Measurements from ENCODE around the gene CCDC88A.
"Not testable (repeated sequence)": the region's sequence is repeated elsewhere in the genome, so short reads cannot be mapped to it uniquely, and the experiment has no call there.

CCDC88A gene

DNA sequence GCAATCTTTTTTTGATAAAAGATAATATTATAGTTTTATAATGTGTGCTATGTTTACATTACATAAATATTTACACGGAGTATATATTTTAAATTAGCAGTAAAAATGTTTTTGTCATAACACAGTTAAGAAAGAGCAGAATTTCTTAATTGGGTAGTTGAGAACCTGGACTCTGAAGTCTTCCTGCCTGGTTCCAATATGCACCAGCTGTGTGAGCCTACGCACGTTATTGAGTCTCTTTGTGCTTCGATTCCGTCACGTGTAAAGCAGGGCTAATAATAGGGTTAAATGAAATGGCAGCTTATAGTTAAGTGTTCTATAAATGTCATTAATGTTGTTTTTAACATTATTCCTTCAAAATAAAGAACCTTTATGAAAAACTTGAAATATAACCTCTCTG lies 1.2 kb upstream of the CCDC88A start:
- DNase-seq, result no peak

DNA sequence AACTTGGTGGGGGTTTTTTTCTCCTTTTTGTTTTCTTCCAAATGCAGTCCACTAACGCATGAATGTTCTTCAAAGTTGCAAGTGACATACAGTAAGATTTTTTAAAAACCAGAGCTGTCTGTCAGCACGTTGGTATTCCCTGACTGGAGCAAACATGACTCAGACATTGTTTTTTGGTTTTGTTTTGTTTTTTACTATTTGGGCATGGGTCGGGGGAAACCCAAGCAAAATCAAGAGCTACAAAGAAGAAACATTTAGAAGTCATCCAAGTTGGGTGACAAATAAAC lies 726 bp upstream of the CCDC88A start:
- no peak for DNase-seq

DNA sequence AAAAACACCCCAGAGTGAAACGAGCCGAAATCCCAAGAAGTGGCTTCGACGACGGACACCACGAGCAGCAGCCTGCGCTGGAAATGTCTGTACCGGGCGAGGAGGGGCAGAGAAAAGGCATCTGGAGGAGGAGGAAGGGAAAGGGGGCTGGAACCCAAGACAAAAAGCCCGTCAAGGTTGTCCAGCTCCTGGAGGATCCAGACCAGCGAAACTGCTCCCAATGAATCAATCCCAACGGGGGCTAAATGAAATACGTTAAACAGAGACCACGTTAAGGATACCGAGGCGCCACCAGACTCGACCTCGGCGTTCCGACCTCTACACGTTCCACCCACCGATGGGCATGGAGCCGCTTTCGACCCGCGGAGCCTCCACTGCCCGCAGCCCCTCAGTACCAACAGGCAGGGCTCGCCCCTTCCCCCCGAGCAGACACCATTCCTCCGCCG lies 400 bp downstream of the CCDC88A start:
- DNase-seq, result peak; percentile 23

DNA sequence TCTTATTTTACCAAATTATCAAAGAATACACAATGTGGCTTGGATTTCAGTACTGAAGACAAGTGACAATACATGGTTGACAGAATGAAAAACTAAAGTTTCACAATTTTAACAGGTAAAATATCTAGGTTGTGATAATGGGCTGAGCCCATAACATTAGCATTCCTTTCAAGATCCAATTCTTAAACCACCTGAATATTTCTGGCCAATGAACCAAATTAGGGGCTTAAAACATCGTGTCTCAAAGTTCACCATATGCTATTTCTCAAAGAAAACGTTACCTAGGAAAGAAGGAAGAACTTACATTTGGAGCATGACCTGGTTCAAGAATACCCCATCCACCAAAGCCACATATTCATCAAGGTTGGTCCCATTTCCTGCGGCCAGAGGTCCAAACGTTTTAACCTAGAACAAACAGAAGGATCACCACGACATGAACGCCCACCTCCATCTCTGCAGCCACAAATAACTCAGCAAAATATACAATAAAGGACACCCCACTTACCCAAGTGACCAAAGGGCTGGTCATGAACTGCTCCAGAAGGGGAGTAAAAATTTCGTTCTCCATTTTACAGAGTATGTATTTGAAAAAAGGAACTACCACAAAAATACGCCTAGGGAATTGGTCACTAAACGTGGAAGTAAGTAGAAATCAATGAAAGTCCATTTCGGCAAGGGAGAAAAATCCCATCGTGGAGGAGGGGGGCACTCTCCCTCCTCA lies 984 bp downstream of the CCDC88A start:
- DNase-seq, result peak; percentile 17

DNA sequence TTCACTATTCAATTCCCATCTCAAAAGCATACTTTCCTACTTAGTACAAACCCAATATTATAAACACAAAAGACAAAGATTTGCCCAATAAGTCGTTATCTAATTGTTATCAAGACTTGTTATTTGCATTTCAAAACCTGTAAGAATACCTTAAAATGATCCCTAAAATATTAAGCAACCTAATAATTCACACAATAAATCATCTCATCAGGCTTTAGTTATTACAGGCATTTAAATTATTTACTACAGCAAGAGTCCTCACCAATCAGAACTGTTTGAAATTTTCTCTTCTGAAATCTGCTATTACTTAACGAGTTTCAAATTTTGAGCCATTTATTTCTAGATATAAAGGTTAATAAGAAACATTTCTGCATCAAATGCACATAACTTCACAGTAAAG lies 1.6 kb downstream of the CCDC88A start:
- no peak for DNase-seq

DNA sequence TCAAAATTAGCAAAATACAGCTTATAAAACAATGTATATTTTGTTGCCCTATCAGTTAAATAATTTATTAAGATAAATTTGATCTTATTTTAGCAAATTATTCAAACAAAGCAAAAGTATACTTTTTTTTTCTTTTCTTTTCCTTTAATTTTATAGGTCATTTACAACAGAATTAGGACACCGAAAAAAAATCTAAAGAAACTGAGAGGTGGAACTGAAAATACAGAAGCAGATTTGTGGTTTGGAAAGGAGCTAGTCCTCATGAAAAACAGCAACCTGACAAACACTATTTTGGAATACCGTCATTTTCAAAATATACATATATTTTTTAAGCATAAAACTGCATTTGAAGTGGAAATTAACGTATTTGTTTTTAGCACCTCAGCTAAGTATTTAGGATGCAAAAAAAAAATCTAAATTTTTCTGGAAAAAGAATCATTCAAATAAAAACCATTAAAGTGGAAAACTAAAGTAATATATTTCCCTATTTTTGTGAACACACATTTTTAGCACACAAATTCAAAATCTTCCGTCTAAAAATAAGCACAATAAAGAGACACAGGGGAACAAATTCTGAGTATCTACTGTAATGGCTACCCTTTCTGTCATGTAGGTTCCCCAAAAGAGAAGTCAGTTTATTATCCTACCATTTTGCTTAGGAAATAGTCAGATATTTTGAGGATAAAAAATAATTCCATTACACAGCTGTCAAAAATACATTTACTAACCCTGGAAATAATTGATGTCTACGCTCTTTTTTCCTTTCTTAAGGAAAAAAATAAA lies 2.7 kb downstream of the CCDC88A start:
- DNase-seq, result no peak

DNA sequence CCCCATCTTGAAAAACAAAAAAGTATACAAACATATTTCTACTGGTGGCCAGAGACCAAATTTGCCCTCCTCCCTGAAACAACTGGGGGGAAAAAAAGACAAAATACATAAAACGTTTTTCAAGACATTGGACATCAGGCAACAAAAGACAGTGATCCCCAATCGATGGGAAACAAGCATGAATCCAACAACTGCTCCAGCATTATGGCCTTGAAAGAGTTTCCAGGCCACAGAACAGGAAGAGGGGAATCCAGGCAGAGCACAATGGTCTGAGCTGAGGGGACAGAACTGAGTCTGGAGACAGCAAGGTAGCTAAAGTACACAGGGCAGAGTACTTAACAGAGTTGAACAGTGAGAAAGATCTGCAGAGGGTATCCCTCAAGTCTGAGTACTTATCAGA lies 4.4 kb downstream of the CCDC88A start:
- DNase-seq, result no peak

DNA sequence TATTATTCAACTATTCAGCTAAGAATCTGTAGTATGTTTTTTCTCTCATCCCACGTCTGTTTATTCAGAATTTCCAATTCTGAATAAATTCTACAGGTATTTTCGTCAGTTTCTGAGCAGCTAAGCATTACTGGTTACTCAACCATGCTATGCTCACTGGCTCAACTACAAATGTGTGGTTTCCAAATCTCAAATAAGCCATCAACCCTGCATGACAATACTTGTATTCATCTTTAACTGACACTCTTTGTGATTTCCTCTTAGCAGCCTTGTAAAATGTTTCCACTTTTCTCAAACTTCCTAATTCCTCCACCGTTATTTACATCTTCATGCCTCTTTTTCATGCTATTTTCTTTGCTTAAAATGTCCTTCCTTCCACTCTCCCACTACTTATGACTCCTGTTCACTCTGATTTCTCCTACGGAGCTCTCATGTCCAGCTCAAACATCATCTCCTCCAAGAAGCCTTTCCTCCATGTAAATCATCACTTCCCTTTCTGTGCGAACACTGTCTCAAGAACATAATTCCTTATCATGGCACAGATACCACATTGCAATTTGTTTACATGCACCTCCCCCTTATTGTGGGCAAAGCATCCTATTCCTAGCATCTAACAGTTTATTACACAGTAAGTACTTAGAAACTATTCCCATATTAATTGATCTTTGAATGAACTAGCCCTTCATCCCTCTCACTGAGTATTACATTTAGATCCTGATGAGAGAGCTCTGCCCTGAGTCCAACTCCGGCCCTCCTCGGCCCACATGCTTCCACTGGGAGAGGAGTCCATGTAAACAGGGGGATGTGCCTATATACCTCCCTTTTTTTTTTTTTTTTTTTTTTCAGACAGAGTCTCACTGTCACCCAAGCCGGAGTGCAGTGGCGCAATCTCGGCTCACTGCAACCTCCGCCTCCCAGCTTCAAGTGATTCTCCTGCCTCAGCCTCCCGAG lies 10.5 kb downstream of the CCDC88A start:
- no peak for DNase-seq

DNA sequence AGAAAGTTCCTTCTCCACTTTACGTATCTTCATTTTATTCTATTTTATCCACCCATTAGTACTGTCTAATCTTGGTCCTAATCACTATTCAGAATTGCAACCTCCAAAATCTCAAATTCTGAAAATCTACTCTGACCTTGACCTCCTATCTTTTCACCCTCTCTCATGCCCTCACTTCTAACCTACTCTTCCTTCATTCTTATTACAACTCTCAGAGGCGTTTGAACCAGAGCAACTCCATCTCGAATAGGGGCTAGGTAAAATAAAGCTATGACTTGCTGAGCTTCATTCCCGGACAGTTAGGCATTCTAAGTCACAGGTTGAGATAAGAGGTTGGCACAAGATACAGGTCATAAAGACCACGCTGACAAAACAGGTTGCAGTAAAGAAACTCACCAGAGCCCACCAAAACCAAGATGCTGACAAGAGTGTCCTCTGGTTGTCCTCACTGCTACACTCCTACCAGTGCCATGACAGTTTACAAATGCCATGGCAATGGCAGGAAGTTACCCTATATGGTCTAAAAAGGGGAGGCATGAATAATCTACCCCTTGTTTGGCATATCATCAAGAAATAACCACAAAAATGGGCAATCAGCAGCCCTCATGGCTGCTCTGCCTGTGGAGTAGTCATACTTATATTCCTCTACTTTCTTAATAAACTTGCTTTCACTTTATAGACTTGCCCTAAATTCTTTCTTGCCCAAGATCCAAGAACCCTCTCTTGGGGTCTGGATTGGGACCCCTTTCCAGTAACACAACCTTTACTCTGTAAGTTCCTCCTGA lies 11.4 kb downstream of the CCDC88A start:
- DNase-seq, result no peak

DNA sequence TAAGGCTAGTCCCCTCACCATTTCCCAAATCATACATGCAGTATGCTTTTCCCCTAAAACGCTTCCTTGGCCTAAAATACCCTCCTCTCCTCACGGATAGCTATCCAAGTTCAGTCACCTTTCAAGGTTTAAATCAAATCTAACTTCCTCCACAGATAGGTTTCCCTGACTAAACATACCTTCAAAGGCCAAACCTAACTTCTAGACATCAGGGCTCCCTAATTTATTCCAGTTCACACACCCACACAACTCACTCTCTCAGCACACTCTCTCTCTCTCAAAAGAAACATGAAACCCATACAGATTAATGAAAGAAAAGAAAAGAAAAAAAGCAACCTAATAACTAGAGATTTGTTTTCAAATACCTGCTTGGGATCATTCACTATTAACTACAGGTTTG lies 14.5 kb downstream of the CCDC88A start:
- no peak for DNase-seq

DNA sequence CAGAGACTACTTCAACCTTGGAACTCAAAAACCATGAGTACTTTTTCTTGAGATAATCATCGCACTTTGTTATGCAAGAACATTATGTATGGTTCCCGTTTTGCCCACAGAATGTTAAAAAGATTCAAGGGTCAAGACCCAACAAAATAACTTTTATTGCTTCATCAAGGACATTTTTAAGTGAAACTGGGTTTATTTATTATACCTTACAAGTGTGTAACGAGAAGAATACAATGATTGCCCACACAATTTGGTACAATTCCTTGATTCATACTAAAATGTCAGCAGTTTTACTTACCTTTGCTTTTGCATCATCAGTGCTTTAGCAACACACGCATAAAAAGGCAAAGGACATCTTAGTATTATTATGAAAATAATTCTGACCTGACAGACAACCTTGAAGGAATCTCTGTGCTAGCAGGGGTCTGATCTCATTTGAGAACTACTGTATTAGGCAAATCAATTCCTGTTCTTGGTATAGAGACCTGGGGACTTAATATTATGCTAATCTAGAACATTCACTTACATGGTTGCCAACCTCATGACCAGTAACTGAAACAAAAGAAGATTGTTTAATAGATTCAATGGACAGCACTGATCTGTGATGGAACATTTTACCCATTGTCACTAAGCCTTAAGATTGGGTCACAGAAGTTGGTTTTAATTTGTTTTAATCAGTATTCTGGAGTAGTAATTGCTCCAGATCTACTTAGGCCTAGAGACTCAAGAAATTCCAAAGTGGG lies 16.2 kb downstream of the CCDC88A start:
- DNase-seq, result no peak

DNA sequence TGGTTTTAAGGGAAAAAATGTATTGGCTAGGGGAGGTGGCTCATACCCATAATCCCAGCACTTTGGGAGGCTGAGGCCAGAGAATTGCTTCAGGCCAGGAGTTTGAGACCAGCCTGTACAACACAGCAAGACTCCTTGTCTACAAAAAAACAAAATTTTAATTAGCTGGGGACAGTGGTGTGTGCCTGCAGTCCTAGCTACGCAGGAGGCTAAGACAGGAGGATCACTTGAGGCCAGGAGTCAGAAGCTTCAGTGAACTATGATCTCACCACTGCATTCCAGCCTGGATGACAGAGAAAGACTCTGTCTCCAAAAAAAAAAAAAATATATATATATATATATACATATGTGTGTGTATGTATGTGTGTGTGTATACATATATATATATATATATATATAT lies 18.5 kb downstream of the CCDC88A start:
- no peak for DNase-seq

DNA sequence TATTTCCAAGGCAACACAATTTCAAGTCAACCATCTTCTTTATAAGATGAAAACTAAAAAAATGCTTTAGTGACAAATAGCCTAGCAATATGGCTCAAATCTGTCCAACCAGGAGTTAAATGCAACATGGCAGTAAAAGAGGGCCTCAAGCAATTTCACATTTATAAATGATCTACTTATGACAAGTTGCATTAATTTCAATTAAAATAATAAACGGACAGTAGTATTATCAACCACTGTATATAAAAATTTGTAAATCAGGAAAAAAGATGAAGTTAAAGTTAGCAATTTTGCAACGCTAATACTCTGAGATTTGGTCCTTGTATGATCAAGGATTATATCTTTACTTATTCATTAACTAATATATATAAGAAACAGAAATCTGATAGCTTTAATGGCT lies 19.3 kb downstream of the CCDC88A start:
- DNase-seq, result no peak

DNA sequence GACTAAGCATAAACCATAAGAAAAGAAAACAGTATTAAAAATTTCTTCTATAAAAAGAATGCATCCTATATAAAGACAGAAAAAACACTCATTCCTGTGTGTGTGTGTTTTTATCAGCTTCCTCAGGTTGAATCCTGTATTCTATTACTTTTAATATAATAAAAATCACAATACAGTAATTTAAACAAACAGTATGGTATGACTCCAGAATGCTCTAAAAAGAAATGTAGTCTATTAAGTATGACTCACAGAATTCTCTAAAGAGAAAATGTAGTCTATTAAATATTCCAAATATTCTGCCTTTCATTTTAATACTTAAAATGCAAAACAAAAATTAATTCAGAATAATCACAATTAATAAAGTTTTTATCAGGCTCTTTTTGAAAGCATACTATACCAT lies 19.8 kb downstream of the CCDC88A start:
- DNase-seq, result no peak

DNA sequence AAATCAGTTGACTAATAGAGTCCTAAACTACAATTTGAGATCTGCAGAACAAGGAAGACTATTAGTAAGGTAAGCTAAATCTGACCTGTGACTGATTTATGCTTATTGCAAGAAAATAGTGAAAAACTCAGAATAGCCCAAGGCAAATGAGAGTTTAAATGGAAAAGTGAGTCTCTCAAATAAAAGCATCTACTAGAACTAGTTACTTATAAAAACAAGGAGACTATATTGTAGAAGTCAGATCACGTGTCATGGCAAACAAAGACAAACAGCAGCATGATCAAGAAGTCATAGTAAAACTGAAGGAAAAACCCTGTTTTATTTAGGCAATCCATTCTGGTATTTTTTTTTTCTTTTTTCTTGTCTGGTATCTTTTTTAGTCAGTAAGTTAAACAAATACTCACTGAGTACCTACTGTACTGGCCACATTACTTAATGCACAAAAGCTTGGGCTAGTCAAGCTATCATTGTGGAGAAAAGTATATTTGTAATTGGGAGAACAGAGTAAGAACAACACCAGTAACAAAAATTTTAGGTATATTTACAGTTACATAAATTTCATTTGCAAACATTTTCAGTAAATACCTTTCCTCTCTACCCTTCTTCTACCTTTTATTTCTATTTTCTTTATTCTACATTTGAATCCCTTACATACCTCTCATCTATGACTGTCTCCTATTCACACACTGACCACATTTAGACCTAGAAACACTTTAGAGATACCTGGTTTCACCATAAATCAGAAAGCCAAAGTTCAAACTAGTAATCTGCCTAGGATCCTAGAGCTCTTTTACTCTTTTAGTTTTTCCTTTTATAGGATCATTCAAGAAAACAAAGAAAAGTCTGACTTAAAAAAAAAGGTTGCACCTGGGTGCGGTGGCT lies 23.7 kb downstream of the CCDC88A start:
- no peak for DNase-seq

DNA sequence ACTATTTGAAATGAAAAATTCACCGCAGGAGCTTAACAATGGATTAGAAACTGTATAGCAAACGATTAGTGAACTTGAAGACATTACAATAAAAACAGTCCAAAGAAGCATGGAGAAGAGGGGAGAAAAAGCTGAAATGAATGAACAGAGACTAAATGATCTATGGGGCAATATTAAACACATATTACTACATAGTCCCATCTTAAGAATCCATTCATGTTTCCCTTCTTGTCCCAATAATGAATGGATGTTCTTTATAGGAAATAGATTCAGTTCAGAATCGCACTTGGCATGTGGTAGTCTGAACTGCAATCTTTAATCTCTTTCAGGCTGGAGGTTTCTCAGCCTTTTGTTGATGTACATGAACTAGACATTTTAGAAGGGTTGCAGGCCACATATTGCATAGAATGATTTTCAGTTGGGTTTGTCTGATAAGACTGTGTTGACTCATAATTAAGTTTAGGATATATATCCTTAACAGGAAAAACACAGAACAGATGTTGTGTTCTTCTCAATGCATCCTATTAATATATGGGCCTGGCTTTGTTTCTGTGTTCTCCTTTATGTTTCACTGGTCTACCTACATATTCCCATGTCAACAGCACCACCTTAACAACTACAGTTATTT lies 27.9 kb downstream of the CCDC88A start:
- no peak for DNase-seq

DNA sequence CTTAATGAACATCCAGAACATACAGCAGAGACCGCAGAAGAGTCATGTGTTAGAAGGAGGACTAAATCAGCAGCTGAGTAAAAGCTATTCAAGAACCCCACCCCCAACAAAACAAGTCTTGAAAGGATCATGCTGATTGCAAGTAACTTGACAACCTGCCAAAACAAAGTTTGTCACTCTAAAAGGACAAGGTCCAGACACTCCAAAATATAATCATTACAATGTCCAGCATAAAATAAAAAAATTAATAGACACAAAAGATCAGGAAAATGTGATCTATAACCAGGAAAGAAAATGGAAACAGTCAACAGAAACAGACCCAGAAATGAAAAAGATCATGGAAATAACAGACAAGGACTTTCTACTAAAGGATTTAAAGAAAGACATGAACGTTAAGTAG lies 28.5 kb downstream of the CCDC88A start:
- DNase-seq, result no peak

DNA sequence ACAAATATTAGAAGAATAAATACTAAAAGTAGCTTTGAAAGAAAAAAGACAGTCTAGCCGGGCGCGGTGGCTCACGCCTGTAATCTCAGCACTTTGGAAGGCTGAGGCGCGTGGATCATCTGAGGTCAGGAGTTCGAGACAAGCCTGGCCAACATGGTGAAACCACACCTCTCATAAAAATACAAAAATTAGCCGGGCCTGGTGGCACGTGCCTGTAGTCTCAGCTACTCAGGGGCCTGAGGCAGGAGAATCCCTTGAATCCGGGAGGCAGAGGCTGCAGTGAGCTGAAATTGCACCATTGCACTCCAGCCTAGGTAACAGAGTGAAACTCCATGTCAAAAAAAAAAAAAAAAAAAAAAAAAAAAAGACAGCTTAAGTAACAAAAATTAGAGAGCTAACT lies 34.1 kb downstream of the CCDC88A start:
- DNase-seq, result not testable (repeated sequence)

DNA sequence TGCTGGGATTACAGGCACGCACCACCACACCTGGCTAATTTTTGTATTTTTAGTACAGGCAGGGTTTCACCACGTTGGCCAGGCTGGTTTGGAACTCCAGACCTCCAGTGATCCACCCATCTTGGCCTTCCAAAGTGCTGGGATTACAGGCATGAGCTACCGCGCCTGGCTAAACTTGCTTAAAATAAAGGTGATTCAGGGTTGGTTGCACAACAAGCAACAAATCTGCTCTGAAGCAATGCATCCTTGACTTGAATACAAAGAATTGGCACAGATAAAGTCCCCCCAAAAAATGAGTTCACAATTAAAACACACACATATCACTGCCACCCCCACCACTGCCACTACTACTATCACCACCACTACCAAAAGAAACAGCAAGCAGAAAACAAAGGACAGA lies 34.9 kb downstream of the CCDC88A start:
- DNase-seq, result no peak

DNA sequence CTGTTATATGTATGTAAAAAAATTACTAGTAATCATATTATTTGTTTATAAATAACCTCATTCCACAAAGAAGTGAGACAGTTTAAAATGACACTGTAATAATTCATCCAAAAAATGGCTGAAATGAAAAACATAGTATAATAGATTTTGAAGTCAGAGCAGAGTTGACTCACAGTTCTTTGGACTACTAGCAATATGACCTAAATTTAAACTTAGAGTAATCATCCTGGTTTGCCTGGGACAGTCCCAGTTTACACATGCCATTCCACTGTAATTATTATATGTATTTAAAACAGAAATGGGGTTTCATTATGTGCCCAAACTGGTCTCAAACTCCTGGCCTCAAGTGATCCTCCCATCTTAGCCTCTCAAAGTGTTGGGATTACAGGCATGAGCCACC lies 48.3 kb downstream of the CCDC88A start:
- DNase-seq, result no peak

DNA sequence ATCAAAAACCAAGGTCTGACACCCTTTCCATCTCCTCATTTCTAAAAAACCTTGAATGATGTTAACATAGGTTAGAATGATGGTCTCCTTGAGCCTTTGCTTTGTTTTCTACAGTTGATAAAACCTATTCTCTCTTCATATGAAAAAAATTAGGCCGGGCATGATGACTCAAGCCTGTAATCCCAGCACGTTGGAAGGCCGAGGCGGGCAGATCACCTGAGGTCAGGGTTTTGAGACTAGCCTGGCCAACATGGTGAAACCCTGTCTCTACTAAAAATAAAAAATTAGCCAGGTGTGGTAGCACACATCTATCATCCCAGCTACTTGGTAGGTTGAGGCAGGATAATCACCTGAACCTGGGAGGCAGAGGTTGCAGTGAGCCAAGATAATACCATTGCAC lies 49.4 kb downstream of the CCDC88A start:
- DNase-seq, result no peak

Measured in CD4-positive, alpha-beta T cell treated with Interleukin-10 for 1 hour (primary cell).